NCI-H1417 (cell line): ENCODE measurements around the gene MYL4.
A peak's percentile ranks its signal among the peaks of the same experiment; 100 is the strongest.
"Not testable (repeated sequence)": the region's sequence is repeated elsewhere in the genome, so short reads cannot be mapped to it uniquely, and the experiment has no call there.

Source experiments
- DNase-seq, 3 experiments: peaks; one replicate each; lab custom pipeline; 2025; lab: John Stamatoyannopoulos, UW

The MYL4 gene

DNA sequence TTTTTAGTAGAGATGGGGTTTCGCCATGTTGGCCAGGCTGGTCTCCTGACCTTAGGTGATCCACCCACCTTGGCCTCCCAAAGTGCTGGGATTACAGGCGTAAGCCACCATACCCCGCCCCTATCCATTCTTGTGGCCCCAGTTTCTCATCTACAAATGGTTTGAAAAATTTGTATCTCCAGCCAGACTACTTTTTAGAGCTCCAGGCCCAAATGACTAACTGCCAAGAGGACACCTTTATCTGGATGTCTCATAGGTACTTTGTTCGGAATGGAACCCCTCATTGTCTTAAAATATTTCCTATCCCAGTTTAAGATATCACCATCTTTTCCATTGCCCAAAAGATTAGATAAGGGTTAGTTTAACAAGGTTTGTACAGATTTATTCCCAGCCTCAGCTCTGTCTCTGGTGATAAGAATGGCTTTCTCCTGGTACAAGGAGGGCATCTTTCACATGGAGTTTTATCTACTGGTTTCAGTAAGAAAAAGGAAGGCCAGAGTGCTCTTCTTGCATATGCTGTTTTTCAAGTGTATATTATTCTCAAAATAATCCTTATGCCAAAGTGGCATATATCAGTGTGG lies 15.1 kb upstream of the MYL4 start:
- DNase-seq, result no peak

DNA sequence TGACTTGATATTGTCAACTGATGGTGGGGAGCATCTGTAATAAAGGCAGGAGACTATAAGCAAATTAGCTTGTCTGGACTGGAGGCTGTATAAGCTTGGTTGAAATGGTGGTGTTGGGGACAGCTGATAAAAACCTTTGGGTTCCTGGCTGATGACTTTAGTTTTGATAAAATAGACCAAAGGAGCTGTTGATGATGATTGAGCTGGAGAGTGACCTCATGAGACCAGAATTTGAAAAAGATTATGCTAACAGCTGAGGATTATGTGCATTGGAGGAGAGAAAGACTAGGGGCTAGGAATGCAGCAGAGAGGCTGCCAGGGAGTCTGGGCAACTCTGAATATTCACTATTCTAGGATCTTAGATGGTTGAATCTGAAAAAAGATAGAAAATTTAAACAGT lies 11.3 kb upstream of the MYL4 start:
- DNase-seq, result no peak

- no peak for DNase-seq
Measured at GRCh38 chr17:47199627-47200324, 9.4 kb upstream of the MYL4 start.

DNA sequence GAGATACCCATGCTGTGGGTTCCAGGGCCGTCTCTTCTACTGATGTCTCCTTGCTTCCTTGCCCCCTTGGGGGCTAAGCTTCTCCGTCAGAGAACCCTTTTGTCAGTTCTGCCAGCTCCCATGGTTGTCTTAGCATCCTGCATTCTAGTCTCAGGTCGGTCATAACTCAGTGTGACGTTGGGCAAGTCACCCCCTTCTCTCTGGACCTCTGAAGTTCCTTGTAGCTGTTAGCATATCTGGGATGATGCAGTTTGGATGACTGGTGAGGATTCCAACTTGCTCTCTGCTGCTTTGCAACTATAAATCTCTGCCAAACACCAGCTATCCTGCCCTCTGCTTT lies 8.9 kb upstream of the MYL4 start:
- DNase-seq, result no peak

GRCh38 chr17:47201166-47201565 lies 8.0 kb upstream of the MYL4 start:
- no peak for DNase-seq

DNA sequence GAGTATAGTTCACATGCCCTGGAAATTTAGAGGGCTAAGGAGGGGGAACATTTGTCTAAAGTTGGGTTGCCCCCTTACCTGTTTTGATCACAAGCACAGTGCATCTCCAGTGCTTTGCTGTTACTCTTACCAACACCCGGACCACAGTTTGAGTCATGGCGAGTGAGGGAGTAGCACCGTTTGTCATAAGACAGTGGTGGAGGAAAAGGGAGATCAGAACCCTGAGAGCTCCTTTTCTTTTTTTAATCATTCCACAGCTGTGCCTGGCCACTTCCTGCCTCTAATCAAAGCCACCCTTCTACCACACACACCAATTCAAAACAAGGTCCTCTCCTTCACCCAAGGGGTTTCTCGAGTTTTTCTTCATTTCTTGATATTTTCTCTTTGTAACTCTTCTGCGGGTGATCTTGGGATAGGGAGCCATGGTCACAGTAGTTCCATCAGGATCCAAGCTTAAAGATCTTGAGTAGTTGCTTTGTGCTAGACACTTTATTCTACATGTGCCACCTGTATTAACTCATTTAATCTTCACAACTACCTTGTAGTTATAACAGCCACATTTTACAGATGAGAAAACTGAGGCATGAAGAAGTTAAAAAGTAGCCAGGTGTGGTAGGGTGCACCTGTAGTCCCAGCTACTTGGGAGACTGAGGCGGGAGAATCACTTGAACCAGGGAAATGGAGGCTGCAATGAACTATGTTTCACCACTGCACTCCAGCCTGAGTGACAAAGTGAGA lies 5.0 kb upstream of the MYL4 start:
- DNase-seq, result no peak

GRCh38 chr17:47204722-47205418 lies 4.3 kb upstream of the MYL4 start:
- no peak for DNase-seq

DNA sequence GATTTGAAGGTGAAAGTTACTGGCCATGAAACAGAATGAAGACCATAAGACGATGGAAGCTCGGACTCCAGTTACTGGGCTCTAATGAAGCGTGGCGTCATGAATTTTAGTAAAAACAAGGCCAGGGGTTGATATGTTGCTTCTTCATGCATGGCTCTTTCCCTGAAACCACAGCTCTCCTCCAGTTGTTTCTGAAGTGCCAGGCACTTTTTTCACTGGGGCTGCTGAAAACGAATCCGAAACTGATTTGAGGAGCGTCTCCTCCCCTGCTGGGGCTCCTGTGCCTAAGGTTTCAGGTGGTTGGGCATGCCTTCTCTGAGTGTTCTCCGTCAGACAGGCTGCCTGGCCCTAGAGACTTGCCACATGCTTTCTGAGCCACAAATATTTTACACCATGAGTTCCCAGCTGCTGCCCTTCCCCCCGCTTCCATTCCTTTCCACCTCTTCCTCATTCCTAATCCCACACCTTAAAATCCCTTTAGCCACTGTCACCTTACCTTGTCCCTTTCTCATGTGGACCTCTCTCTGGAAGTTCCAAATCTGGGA lies 3.7 kb upstream of the MYL4 start:
- DNase-seq, result peak in 1 of 3 experiments; percentile 81

GRCh38 chr17:47207143-47208067 lies 1.7 kb upstream of the MYL4 start:
- no peak for DNase-seq

DNA sequence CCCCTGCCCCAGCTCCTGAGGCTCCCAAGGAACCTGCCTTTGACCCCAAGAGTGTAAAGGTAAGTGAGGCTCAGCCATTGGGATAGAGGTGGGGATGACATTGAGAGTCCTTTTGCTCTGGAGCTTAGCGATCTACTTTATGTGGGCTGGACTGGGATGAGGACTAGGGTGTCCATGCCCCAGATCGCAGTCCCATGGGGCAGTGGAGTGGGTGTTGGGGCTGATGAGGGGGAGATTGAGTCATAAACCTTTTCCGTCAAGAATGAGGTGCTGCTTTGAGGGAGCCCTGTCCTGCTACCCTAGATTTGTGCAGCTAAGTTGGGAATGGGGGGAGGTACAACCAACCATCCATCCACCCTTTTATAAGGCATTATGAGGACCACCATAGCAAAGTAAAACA lies 351 bp downstream of the MYL4 start:
- DNase-seq, result no peak

DNA sequence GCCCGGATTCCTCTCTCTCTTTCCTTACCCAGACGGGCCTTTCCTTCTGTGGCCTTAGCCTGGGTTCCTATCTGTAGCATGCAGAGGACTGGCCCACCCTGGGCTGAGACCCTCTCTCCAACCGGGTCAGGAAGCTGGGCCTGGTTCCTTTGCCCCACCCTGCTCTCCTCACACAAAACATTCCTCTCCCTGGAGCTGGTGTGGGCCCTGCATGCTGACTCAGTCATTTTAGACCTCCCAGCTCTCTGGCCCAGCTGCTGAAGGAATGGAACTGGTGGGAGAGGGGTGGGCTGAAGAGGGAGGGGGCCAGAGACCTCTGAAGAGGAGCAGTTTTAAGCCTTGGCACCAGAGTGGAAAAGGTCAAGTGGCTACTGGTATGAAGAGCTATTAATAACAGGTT lies 957 bp downstream of the MYL4 start:
- DNase-seq, result peak in 1 of 3 experiments; percentile 17

DNA sequence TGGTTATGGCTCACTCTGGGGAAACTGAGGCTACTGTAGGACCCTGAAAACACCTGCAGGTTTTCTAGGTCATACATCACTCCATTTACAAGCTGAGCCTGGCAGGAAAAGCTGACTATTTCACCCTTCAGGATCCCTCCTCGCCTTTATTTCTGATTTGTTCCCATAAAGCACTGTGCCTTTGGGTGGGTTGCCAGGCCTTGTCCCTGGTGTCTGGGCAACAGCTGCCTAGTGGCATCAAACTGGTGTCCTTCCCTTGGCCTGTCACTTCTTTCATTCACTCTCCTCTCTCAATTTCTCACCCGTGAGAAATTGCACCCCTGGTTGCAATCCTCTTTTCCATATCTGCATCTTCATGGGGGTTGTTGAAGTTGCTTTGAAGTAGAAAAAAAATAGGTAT lies 1.6 kb downstream of the MYL4 start:
- no peak for DNase-seq

DNA sequence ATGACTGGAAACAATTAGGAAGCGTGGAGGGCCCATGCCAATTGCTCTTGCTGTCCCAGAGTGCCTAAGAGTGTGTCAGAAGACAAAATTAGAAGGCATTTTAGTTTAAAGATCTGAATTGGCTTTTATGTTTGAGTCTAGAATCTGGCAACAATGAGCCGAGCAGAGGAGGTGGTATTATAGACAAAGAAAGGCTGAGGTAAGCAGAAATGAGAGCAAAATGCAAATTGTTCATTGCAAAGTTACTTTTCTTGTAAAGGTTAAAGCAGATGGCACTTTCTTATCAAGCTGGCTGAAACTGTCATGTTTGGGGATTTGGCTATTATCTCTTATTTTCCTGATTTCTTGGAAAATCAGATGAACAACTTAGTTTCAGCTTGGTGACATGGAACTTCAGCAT lies 3.3 kb downstream of the MYL4 start:
- no peak for DNase-seq

DNA sequence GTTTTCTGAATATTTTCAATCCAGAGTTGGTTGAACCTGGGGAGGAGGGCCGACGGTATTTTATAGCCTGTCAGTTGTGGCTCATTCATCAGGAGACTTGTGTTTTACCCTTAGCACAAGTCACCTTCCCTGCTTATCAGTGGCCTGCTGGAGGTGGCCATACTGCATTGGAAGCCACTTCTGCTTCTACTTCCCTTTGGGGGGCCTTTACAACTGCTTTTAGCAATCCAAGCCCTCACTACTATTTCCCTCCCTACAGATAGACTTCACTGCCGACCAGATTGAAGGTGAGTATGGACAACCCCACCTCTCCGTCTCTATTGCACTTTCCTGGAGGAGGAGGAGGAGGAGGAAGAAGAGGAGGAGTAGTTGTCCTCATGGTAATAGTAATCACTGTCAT lies 4.4 kb downstream of the MYL4 start:
- DNase-seq, result no peak

- DNase-seq, result no peak
Measured at GRCh38 chr17:47214931-47215330, 5.8 kb downstream of the MYL4 start.

DNA sequence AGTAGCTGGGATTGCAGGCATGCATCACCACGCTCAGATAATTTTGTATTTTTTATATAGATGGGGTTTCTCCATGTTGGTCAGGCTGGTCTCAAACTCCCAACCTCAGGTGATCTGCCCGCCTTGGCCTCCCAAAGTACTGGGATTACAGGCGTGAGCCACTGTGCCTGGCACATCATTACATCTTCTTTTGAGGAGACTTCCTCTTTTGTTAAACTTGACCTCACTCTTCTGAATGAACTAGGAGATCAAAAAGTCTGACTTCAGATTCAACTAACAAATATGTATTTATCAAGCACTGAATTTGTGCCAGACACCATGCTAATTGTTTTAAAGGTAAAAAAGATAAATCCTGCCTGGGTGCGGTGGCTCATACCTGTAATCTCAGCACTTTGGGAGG lies 7.7 kb downstream of the MYL4 start:
- DNase-seq, result not testable (repeated sequence)

DNA sequence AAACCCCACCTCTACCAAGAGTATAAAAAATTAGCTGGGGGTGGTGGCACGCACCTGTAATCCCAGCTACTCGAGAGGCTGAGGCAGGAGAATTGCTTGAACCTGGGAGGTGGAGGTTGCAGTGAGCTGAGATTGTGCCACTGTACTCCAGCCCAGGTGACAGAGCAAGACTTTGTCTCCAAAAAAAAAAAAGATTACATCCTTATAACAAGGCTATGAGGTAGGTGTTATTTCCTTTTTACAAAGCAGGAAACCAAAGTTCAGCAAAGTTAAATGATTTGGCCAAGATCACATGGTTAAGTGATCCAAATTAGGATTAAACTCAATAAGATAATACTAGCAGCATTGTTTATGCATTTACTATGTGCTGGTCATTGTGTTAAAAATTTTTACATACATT lies 8.1 kb downstream of the MYL4 start:
- not testable (repeated sequence) for DNase-seq

DNA sequence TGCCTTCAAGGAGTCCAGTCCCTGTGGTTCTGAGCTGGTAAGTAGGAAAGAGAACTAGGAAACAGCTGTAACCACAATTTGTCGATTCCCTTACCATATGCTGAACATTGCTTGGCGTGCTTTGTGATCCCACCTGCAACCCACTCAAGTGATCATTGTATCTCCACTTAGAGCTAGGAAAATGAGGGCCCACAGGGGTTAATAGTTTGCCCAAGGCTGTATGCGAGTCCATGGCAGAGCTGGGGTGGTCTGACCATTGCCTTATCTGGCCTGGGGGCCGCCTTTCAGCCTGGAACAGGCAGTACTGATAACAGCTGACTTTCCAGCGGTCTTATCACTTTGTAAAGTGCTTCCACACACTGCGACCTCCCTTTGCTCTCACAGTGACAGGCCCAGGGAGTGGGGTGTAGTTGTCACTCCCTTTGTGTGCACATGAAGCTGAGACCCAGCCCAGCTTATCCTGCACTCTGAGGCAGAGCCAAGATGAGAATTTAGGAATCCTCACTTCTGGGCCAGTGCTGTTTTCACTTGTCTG lies 9.8 kb downstream of the MYL4 start:
- no peak for DNase-seq

GRCh38 chr17:47219621-47220475 lies 10.7 kb downstream of the MYL4 start:
- DNase-seq, result no peak

GRCh38 chr17:47220531-47220999 lies 11.4 kb downstream of the MYL4 start:
- DNase-seq, result peak; percentile 12 to 53 (median 16)
